Measurements from ENCODE around the gene ARID1B. TPM values are rescaled to one million over a fixed set of nuclear protein-coding genes. Genes with fewer than 3 reads are reported as not detected.

The ARID1B gene
- total RNA-seq, 1 donor from 2014 or later = 46.4 TPM

DNA sequence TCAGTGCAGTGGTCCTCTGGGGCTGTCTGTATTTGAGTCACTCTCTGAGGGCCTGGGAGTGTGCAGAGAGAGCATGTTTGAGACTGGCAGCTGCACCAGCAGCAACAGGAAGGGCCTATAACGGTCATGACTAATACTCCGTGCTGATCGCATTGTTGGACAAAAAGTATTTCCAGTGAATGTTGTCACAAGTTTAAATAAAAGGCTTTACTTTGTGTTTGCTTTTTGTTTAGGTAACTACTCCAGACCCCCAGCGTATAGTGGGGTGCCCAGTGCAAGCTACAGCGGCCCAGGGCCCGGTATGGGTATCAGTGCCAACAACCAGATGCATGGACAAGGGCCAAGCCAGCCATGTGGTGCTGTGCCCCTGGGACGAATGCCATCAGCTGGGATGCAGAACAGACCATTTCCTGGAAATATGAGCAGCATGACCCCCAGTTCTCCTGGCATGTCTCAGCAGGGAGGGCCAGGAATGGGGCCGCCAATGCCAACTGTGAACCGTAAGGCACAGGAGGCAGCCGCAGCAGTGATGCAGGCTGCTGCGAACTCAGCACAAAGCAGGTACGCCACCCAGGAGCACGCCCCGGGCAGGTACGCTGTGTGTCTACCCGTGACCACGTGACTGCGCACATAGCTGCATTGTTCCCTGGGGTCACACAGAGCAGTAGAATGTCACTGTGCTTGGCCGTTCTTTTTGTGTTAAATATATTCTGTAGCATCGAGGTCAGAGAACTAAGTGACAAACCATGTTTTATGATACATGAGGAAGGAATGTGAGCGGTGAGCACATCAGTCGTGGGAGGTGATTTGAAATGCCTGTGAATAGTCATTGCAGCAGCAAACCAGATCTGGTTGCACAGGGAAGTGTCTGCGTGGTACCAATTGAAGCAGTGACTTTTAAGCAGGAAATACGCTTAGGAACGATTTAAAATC is 371.5 kb downstream of the ARID1B start:
- intact Hi-C loops (cut with DNase I) = no loop called here
- no peak for DNase-seq (ENCODE audit: missing footprints)
- peak; percentile 74 for ATAC-seq

DNA sequence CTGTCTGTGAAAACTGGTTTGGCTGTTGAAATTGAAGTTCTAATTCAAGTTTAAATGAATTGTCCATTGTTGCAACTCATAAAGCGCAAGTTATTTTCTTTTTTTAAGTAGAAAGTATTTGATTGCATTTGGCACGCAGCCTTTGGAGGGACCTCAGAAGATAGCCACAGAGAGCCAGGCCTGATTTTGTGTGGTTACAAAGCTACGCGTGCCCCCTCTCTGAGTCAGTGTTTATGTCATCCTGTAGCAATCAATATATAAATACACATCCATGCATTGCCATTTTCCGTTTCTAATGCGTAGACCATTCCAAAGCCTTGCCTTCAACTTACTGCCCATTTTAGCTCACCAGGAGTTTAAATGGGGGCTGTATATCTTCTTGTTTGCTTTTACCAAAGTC is 372.9 kb downstream of the ARID1B start:
- intact Hi-C loops (cut with DNase I) = no loop called here
- DNase-seq (ENCODE audit: missing footprints) (no peak), ATAC-seq (no peak)

DNA sequence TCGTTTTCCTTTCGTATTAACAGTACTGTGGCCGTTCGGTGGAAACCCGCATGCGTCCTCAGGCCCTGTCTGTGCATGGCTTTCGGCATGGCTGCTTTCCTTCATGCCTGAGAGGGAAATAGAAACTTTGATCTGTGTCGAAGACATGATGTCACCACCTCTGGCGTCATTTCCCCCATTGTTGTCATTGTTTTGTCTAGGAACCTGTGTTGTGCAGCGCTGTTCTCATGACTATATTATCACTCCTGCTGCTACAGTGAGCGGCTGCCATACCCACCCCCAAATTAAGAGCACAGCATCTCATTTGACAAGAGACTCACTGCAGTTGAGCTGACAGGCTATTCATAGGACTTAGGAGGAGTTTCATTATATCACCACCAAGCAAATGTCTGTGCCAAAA is 373.9 kb downstream of the ARID1B start:
- intact Hi-C loops (cut with DNase I) = no loop called here
- ATAC-seq (peak; percentile 51), DNase-seq (ENCODE audit: missing footprints) (no peak)

DNA sequence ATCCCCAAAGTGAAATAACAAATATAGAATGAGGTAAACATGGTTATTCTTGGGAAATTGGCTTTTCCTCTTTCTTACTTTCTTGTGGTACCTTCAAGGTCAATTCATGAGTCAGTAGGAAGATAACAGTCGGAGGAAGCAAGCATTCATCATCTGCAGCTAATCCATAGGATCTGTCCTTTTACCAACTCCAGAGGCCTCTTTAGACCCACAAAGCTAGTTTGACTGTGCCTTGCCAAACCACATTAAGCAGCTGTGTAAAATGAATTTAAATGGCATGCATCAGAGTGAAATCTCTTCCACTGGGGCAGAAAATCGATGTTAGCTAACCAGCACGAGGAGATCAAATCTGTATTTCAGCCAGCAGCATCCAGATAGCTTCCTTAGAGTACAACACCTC is 374.8 kb downstream of the ARID1B start:
- ATAC-seq (no peak), DNase-seq (ENCODE audit: missing footprints) (no peak)
- intact Hi-C loops (cut with DNase I) = no loop called here

DNA sequence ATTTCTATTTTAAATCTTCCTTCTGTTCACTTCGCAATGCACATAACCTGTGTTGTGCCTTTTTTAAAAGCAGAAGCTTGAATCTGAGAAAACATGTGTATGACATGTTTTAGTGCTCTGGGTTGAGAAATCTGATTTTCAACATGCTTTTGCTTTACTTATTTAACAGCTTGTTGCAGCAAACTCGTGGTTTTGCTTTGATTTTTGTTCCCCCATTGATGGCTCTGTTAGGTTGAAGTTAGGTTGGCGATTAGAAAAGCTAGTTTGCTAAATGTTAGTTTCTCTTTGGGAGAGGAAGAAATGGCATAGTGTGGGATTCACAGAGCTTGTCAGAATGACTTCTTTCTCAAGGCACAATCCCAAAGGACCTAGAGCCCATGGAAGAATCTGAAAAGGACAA is 375.4 kb downstream of the ARID1B start:
- ATAC-seq (no peak), DNase-seq (ENCODE audit: missing footprints) (no peak)
- intact Hi-C loops (cut with DNase I) = no loop called here

DNA sequence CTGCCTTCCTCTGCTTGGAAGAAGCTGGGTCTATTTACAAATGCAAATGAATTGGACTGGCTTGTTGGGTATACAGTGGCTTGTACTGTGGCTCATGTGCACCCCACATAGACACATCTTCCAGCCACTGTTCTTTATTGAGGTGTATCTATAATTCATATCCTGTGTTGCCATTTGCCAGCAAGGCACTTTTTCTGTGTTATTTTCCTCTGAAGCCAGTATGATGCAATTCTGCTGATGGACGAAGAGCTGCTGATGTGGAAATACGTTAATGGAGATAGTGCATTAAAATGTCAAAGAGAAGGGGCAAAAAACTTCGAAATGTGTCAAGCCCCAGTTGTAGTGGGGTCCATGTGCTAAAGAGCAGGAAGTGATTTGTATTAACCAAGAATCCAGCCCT is 378.6 kb downstream of the ARID1B start:
- ATAC-seq = no peak
- intact Hi-C loops (cut with DNase I) = no loop called here
- no peak for DNase-seq (ENCODE audit: missing footprints)

DNA sequence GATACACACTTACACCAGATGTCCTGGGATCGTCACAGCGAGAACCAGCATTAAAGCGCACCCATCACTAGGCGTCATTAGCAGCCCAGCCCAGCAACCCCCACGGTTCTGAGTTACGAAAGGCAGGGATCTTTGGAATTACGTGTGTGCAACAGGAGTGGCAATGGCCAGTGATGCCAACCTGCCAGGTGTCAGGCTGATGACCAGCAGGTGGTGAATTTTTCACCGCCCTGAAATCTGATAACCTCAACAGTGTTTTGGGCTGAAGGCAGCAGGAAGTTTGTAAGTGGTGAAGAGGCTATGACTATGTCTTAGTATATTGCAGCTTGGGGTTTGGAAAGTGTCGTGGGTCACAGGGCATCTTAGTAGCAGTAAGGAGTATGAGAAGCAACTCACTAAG is 380.1 kb downstream of the ARID1B start:
- ATAC-seq (no peak), DNase-seq (ENCODE audit: missing footprints) (no peak)
- intact Hi-C loops (cut with DNase I) = no loop called here

DNA sequence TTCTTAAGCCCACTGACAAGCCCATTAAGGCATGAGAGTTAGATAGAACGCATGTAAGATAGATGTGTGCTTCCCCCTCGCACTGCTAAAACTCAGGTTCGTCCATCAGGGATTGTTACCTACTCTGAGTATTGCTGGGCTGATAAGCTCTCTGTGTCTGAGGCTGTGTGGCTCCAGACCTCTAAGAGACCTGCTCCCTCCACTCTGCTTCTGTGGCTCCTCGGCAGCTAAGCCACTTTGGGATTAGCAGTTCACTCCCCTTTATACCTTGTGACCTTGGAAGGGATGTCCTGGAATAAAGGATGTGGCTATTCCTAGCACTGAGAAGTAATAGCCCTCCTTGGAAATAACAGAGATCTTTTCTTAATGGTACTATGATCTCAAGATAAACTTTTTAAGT is 381.3 kb downstream of the ARID1B start:
- intact Hi-C loops (cut with DNase I) = no loop called here
- no peak for DNase-seq (ENCODE audit: missing footprints)
- no peak for ATAC-seq

DNA sequence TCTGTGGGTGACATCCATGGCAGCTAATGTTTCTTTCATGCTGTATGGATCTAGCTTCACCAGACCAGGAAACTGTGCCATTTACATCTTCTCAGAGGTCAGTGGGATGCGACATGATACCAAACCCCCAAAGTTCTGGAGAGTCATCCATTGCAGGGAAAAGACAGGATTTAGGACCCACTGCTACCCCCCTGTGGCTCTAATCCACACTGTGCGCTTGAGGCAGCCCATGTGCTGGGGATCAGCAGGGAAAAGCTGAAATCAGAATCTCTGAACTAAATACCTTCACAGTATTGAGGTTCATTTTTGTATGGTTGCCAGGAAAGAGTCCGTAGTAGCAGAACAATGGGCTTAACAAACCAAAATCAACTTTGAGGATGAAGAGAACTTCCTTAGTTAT is 381.7 kb downstream of the ARID1B start:
- ATAC-seq (no peak), DNase-seq (ENCODE audit: missing footprints) (no peak)
- intact Hi-C loops (cut with DNase I) = no loop called here

DNA sequence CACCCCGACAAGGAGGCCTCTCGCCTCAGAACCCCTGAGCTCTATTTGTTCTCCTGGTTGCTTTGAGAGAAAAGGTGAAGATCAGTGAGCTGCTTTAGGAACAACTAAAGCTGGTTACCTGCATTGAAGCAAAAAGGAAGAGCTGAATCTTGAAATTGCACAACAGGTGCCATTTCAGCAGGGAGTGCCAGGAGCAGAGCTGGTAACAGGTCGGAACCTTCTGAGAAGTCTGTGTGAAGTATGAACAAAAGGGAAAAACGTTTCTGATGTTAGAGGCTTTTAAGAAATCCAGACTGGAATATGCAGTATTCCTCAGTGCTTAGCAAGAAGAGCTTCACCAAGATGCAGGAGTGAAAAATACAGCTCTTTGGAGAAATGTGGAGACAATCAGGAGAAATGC is 382.2 kb downstream of the ARID1B start:
- ATAC-seq (no peak), DNase-seq (ENCODE audit: missing footprints) (no peak)
- intact Hi-C loops (cut with DNase I) = no loop called here

DNA sequence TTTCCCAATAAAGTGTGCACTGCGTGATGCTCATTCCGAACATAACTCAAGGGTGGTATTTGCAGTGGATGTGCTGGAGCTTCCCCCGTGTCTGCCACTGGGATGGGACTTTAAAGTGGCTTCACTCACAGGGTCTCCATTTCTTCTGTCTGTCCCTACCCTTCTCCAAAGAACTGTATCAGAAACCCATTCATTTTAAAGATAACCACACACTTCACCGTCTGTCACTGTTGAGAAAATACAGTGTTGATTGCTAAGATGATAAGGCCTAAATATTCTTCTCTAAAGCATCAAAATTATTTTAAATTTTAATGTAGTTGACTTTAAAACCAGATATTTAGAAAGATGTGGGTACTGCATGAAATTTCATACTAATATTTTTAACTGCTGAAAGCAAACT is 384.7 kb downstream of the ARID1B start:
- ATAC-seq (no peak), DNase-seq (ENCODE audit: missing footprints) (no peak)
- intact Hi-C loops (cut with DNase I) = loop anchor here (2.0 kb wide), 1 partner anchor 31 kb away; no protein-coding TSS in a partner anchor

DNA sequence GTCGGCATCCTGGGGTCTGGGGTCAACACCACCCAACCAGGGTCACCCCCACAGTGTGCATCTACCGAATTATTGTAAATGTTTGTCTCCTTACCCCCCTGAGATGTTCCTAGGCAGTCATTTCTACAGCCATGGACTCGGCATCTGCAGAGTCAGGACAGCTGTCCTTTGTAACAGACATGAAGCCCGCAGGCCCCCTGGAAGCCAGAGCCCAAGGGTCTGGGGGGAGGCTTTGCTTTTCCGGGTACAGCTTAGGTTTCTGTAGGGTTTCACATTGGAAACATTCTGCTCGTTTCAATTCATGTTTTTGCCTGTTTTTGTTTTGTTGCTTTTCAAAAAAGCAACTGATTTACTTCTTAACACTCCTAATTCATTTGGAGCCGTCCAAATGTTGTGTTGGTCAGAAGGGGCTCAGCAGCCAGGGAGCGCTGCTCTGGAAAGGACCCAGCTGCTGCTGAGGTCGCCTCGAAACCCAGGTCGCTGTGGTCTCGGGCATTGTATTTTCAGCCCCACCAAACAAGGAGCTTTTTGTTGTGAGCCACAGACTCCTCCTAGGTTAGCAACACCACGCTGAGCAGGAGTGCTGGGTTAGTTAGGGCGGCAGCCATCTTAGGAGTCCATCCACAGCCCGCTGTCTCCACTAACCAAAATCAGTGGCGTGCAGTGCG is 385.7 kb downstream of the ARID1B start:
- intact Hi-C loops (cut with DNase I) = no loop called here
- ATAC-seq = peak; percentile 42
- DNase-seq (ENCODE audit: missing footprints) = no peak

DNA sequence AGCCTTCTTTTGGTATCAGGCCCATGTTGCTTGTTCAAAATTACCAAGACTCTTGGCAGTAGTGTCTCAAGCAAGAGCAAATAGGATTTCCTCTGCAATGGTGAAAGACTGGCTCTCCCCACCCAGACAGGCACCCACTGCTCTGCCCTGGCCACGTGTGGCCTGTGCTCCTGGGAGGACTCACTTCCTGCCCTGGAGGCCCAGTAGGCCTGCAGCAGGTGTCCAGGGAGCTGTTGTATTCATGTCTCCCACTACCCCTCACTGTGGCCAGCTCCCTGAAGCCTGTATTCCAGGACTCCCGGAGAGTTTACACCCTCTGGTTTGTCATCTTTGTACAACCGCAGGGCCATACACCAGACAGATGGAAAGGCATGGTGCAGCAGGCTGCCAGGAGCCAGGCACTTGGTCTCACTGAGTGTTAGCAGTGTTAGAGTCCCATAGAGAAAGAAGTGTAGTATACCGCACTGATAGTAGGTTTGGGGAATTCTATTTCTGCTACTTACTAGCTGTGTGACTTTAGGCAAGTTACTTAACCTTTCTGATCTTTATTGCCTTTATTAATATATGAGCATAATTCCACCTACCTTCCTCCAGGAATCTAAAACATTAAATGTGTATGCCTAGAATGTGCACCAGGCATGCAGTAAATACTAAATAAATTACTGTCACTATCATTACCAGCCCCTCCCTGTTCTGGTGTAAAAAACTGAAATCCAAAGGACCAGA is 386.4 kb downstream of the ARID1B start:
- no peak for DNase-seq (ENCODE audit: missing footprints)
- ATAC-seq = peak; percentile 44
- intact Hi-C loops (cut with DNase I) = no loop called here

DNA sequence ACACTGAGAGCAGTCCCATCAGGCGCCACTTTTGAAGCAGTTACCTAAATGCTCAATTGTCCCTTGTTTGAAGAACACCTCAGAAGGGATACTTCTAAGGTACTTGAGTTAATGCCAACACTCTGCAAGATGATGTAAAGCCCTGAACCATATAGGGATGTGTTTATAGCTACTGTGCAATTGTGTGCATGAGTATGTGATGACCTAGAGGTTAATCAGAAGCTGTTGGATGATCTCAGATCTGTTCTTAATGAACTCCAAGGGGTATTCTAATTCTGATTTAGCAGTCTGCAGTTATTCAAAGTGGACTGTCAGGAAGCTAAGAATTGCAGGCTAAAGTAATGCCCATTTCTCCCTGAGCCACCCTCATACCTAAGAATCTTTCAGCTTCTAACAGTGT is 387.8 kb downstream of the ARID1B start:
- no peak for ATAC-seq
- intact Hi-C loops (cut with DNase I) = no loop called here

DNA sequence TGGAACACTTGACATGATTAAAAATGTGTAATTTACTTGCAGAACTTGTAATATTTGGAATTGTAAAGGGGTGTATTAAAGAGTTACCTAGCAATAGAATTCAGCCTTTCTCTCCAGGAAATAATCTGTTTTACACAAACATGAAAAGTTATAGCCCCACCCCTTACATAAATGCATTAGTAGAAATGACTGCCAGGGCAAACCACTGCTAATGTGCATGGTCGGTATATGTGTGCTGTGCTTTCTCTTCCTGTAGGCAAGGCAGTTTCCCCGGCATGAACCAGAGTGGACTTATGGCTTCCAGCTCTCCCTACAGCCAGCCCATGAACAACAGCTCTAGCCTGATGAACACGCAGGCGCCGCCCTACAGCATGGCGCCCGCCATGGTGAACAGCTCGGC is 389.6 kb downstream of the ARID1B start:
- ATAC-seq (no peak), DNase-seq (ENCODE audit: missing footprints) (no peak)
- intact Hi-C loops (cut with DNase I) = no loop called here

More for the DNA sequence above, 387.8 kb downstream of the ARID1B start:
- DNase-seq (ENCODE audit: missing footprints) = no peak

DNA sequence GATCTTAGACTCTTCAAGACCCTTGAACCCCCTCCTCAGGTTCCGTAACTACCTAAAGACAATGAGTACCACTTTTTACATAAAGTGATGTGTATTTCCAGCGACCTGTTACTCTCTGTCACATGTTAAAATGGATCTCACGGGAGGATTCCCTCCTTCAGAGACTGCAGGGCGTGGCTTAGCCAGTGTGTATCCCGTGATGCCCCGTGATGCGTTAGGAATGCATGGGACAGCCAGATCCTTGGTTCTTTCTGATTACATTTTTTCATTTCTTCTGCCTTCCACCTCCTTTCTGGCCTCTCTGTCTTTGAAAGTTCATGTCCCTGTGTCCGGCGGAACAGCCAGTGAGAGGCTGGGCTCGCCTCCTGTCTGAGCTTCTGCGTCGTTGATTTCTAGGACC is 390.7 kb downstream of the ARID1B start:
- ATAC-seq (no peak), DNase-seq (ENCODE audit: missing footprints) (no peak)
- intact Hi-C loops (cut with DNase I) = no loop called here

DNA sequence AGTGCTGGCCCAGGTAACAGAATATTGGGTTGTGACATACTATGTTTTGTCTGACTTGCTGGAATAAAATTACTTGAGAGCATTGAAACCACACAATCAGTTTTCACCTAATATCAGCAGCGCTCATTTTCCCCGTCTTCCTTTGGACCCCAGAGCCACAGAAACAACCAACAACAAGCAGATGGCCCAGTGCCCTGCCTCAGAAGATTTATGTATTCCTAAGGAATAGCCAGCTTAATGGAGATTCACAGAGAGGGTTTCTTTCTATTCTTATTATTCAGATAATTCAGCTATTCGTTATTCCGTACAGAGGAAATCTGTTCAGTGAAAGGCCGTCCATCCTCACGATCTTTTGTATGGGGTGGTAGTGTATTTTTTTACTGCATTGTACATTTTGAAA is 391.3 kb downstream of the ARID1B start:
- intact Hi-C loops (cut with DNase I) = no loop called here
- DNase-seq (ENCODE audit: missing footprints) (no peak), ATAC-seq (no peak)

DNA sequence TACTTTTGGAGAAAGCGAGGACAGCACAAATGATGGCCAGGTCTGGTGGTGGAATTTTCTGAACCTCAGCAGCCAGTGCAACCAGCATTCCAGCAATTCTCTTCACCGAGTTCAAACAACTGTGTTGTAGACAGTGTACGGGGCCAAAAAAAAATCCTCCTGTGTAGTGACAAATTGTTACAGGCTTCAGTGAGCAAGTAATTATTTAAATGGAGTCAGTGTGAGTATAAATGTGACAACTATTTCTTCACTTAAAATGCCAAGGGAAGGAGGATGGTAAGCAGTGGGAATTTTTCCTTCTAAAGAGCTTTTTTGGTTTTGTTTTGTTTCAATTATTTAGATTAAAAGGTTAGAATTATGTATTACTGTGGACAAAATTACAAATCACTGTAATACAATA is 392.0 kb downstream of the ARID1B start:
- no peak for DNase-seq (ENCODE audit: missing footprints)

DNA sequence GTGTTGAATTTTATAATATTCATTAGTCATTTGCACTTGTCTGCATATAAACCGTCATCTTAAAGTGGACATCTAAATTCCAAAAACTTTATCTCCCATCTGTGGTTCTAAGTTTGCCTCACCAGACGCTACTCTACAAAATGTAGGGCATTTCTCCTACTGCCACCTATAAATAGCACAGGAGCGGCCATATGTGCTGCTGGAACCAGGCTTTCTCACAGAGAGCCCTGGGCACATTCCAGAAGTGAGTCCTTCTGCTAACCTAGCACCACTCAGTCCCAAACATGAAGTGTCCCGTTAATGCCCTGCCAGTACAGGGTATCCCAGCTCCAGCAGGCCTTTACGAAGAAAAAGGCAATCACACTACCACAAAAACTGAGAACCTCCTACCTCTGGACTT is 392.5 kb downstream of the ARID1B start:
- peak; percentile 93 for ATAC-seq
- DNase-seq (ENCODE audit: missing footprints) = no peak
- intact Hi-C loops (cut with DNase I) = no loop called here

More for the DNA sequence above, 392.0 kb downstream of the ARID1B start:
- no peak for ATAC-seq
- intact Hi-C loops (cut with DNase I) = no loop called here

DNA sequence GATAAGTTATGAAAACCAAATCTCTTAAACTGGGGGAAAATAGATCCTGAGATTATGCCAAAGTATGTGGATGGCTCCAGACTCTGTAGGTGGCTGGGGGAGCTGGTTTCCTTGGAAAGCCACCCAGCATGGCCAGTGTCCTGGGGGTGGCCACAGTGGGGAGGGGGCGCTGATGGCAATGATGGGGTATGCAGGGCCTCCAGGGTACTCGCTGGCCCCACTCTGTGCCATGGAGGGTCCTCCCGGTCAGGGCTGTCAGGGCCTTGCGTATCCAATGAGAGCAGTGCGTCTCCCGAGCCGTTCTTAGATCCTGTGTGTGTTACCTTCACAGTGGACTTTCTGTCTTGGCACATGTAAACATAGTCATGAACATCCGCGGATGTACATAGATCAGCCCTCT is 393.4 kb downstream of the ARID1B start:
- DNase-seq (ENCODE audit: missing footprints) = no peak
- intact Hi-C loops (cut with DNase I) = no loop called here
- no peak for ATAC-seq
